NCI-H2196 (cell line): ENCODE results near the gene UTP14A.

Source experiments
- DNase-seq: peaks from one replicate; lab custom pipeline; 2025; ENCODE audit not compliant: unreplicated experiment; lab: John Stamatoyannopoulos, UW

UTP14A gene

DNA sequence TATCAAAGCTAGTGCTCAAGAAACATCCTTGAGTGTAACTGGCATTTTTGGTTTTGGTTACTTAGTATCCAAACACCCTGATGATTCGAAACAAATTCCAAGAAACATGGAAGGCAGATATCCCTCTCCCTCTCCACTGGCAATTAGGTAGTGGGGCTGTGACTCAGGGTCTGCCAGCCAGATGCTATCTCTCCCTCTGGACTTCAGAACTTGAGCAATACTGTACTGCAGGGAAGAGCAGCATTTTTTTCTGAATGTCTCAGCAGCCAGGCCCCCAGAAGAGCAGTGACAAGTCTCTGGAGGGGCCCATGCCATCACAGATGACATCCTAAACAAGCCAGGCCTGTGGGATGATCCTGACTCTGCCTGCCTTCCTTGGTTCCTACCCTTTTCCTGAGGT lies 39.2 kb downstream of the UTP14A start:
- DNase-seq: no peak

DNA sequence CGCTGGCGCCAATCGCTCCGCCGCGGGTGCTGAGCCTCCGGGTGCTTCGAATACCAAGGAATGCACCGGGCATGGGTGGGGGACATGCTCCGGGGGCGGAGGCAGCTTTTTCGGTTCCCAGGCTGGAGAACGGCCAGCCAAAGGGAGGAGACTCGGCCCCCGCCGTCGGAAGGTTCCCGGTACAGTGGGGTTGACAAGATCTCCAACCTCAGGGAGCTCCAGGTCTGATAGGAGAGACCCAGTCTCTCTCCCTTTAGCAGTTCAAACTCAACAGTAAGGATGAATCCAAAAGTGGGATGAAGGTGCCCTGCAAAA lies 47.3 kb downstream of the UTP14A start:
- no peak for DNase-seq

DNA sequence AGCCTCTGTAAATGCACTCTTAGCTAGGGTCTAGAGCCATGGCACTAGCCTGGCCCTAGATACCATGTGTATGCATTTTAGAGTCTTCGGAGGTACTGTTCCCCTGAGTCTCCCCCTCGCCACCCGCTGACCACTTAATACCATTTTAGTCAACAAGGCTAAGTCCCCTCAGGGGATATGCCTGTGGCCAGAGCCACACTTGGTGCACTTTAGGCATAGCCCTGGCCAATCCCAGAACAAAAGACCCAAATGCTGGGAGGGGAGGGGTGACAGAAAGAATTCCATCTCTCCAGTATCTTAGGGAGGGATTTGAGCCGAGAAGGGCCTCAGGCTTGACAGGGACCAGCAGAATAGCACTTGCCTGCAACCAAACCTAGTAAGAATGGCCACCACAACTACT lies 47.9 kb downstream of the UTP14A start:
- no peak for DNase-seq

DNA sequence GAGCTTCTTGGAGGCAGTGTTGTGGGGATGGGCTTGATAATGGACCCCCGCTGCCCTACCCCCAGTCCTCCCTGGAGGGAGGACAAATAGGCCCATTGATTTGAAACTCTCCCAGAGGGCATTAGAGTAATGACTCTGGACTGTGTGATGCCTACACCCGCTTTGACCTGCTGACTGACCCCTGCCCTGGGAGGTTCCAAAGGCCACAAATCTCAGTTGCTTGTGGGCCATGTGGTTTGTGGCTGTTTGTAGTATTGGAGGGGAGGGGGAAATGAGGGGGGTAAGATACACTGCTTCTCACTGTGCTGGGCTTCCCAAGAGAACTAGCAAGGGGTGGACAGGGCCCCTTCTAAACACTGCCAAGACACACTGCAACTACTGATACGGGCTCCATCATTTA lies 48.8 kb downstream of the UTP14A start:
- no peak for DNase-seq

DNA sequence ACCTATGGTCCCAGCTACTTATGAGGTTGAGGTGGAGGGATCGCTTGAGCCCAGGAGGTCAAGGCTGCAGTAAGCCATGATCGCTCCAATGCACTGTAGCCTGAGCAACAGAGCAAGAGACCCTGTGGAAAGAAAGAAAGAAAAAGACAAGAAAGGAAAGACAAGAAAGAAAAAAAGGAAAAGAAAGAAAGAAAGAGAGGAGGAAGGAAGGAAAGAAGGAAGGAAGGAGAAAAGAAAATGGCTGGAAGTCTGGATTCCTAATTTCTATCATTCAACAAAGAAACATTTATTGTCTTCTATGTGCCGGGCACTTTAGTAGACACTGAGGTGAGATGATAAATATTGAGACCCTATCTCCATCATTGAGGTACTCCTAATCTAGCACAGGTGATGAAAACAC lies 49.7 kb downstream of the UTP14A start:
- DNase-seq: no peak

DNA sequence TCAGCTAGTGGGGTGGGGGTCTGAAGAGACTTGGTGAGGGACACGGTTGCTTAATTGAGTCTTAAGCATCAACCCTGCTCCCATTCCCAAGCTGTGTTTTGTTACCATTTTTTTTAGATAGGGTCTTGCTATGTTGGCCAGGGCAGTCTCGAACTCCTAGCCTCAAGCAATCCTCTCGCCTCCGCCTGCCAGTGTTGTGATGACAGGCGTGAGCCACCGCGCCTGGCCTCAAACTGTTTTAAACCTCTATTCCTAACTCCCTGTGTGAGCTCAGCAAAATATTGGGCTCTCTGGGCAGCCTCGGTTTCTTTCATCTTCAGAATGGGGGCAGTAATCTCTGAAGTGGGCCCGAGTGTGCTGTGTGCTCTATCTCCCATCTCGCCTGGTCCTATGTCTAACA lies 50.2 kb downstream of the UTP14A start:
- DNase-seq: no peak

DNA sequence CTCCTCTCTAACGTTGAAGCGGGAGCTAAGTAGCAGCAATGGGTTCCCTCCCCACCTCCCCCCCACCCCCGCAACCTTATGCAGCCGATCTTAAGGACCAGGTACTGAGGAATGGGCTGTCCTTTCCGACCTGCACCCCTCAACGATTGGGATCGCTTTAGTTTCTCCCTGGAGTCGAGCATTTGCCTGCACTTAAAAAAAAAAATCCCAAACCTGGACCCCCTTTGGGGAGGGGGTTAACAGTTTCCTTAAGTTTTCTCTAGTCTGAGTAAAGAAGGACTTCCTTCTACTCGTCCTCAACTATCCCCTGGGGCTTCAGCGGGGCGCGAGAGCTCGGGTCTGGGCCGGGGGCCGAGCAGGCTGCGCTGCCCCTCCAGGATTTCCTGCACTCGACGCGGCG lies 50.8 kb downstream of the UTP14A start:
- DNase-seq: no peak

DNA sequence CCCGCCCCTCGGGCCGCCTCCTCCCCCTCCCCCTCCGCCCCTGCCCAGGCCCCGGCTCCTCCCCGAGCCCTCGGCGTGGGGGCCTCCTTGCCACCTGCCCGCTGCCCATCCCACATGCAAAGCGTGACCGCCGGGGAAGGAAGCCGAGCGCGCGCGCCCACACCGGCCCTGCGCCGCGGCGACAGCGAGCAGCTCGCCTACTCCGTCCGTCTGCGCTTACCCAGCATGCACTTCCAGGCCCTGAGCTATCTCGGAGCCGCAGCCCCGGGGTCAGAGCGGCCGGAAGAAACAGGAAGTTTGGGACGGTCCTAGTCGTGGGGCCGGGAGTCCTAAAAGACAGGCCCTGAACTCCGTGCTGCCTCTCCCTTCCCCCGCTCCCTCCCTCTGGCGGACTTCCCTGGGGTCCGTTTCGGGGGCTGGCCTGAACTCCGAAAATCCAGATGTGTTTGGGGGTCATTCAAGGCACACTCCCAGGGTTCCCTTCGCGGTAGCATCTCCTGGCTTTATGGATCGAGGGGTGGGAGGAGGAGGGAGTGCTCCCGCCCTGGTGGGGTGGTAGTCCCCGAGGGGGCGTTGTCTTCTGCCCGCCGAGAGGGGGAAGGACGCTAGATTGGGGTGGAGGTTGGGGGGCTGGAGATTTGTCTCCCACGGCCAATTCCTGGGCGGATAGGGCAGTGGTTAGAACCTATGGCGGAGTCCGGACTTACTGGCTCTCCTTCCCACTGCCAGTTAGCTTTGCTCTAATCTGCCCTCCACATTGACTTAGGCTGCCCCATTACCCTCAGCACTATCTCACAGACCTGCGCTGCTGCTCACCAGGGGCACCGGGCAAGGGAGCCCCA lies 51.5 kb downstream of the UTP14A start:
- peak; percentile 47 for DNase-seq

DNA sequence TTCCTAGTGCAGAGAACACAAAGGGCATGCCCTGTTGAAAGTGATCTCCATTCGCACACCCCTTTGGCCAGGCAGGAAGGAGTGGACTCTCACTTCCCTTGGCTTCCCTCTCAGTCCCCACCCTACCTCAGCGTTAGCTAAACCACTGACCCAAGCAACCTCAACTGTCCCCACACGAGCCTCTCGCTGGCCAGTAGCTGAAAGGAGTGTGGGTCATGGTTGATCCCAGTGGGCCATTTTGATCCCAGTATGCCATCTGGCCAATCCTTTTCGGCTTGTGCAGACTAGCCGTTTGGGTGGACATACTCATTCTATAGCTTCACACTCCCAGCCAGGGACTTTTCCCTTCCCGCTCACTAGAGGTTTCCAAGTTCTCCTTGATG lies 52.1 kb downstream of the UTP14A start:
- DNase-seq: no peak

DNA sequence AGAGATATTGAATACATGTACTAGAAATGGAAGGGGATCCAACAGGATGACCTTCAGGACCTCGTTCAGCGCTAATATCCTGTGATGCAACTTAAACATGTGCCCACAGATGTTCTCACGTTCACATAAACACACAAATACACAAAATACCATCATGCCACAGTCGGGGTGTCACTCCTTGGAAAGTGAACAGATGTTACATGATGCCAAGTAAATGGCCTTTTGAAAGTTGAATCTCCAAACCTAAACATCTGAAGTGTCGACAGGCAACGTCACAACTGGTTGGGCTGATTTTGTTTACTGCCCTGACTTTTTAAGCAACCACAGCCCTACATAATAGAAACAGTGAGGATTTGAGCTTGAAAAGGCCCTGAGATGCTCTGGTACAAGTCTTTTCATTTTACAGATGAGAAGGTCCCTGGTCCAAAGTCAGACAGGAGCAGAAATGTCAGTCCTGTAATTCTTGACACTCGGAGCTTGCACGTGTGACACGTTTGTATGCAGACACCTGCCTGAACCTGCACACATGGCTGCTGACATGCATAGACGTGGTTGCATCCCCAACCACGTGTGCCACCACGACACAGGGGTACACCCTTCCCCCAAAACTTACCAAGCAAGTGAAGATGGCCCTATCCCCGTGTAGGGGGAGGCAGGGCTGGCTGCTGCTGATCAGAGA lies 53.0 kb downstream of the UTP14A start:
- DNase-seq: no peak

DNA sequence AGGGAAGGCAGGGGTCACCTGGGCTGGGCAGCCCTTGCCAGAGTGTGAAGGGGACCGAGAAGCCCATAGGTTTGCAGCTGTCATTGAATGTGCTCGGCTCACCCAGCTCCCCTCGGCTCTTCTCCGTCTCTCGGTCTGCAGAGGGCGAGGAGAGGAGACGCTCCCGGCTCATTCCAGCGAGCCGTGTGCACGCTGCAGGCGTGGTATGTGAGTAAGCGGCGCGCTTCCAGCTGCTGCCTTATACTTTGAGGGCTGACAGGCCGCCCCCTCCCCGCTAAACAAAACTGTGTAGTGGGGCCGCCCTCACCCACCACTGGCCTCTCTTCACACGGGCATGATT lies 53.5 kb downstream of the UTP14A start:
- no peak for DNase-seq

DNA sequence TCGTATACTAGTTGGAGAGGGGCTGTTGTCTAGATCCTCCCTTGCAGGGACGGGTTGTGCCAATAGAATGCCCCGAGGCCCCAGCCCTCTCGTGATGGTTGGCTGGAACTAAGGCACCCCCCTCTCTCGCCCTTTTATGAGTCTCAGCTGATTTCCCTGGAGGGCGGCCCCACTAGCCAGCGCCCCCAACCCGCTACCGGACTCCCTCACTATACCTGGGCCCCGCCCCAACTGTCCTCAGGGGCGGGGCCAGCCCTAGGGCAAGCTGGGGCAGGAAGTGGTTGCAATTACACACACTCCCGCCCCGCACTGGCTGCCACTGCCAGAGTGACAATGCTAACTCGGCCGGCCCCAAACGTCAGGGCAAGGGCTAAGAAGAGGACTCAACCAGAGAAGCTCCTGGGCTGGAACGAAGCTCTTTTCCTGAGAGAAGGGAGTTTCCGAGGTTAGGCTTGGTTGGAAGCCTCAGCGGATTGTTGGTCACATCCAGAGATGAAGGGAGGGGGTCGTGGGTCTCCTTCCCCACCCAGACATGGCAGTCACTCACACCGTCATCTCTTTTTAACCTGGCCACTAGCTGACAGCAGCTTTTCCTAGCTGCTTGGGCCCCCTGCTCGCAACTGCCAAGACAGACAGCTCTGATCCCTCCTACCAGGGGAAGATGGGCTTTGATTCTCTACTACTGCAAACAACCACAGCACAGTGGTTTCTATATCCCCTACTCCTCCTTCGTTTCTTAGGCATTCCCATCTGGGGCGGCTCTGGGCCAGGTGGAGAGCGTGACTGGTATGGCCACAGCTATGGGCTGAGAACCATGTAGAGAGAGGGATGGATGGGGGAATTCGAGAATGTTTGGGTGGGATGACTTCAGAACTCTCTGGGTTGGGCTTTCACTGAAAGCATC lies 55.5 kb downstream of the UTP14A start:
- peak; percentile 53 for DNase-seq

DNA sequence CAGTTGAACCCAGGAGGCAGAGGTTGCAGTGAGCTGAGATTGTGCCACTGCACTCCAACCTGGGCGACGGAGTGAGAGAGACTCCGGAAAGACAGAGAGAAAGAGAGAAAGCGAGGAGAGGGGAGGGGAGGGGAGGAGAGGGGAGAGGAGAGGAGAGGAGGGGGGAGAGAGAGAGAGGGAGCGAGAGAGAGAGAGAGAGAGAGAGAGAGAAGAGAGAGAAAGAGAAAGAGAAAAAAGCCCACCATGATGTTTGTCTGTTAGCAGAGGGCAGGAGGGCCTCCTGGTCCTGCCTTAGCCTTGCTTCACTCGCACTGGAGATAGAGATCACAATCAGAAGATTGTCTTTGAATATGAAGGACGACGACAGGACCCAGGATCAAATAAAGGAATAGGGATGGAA lies 57.8 kb downstream of the UTP14A start:
- DNase-seq: no peak

DNA sequence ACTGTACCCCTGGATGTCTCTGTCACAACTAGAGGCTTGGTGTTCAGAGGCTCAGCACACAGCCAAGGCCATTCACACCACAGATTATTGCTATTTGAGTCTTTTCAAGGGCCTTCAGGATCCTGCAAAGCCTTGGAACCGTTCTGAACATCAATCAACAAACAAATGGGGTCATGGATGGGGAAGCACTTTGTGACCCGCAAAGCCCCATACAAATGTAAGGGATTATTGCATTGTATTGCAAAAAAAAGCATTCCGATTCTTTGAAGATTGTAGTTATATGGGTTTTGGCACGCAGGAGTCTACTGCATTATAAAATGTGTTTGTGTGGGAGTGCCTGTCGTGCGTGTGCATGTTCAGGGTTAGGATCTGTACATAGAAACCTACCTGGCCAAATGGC lies 59.2 kb downstream of the UTP14A start:
- no peak for DNase-seq

DNA sequence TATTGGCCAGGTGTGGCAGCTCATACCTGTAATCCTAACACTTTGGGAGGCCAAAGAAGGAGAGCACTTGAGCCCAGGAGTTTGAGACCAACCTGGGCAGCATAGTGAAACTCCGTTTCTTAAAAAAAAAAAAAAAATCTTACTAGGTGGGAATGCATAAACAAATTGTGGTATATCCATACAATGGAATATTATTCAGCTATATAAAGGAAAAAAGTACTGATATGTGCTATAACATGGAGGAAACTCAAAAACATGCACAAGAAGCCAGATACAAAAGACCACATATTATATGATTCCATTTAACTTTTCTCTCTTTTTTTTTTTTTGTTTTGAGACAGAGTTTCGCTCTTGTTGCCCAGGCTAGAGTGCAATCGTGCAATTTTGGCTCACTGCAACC lies 63.0 kb downstream of the UTP14A start:
- no peak for DNase-seq

DNA sequence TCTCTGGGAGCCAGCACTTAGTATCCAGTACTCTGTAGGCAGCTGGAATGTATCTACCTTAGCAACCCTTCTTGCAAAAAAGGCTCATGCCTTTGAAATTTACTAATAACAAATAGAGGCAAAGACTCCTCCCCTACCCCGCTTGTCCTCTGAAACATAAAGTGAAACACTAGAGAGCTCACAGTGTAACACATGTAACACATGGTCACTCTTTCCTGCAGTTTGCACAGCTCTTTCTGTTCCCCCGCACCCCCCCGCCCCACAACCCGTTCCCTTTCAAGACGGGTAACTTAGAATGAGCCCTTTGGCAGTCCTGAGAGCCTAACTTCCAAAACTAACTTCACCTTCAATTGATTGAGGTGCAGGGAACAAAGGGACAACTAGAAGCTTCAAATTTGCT lies 70.5 kb downstream of the UTP14A start:
- DNase-seq: no peak
